HCT116 (cell line): ENCODE results near the gene LRFN3. TPM values are rescaled to one million over a fixed set of nuclear protein-coding genes. Genes with fewer than 3 reads are reported as not detected.

Experiments
- ATAC-seq: fragments of 200-7000 bp; cut with Tn5 transposase; 2 replicates; pipeline ENCODE4 v1.9.1; 2020; ENCODE audit warnings: mild to moderate bottlenecking, moderate library complexity
- BruUV-seq: library from RNA; stranded (reverse); fragments of 400-500 nt; replicated peaks from 2 replicates; lab custom pipeline; 2021; lab: Mats Ljungman, UMichigan
- CTCF ChIA-PET: fragments of 300-600 bp; sonication (Branson Sonifier 250); formaldehyde crosslinking; loops from one replicate; lab custom pipeline; 2021; ENCODE audit warnings: antibody characterized with exemption; lab: Charles Lee
- POLR2A ChIA-PET: fragments of 300-600, 350-600 bp; sonication (Branson Sonifier 250); formaldehyde crosslinking; loops from one replicate; lab custom pipeline; 2021; ENCODE audit warnings: antibody characterized with exemption; lab: Charles Lee
- RAD21 ChIA-PET, 2 experiments: fragments of 300-600 bp; sonication (Branson Sonifier 250); formaldehyde crosslinking; loops; one replicate each; lab custom pipeline; 2023; ENCODE audit warnings: low total read pairs in 2 of 2; ENCODE audit not compliant: uncharacterized antibody in 2 of 2, unreplicated experiment in 2 of 2, low non-redundant PET in 1 of 2; lab: Charles Lee
- DNase-seq: peaks from one replicate; pipeline ENCODE4 v3.0.0-alpha.2; 2010; ENCODE audit warnings: low read depth, low spot score
- H2AFZ ChIP-seq: fragments of 200-600 bp; shearing (Covaris generic), sonication (generic); 2 replicates; pipeline ENCODE4 v1.6.1; 2017; ENCODE audit warnings: low read depth, mixed run types, mixed read lengths, antibody characterized with exemption, low read length; ENCODE audit not compliant: poor library complexity, severe bottlenecking
- H3K27ac ChIP-seq: 2 replicates; pipeline ENCODE4 v1.5.1; 2012; ENCODE audit warnings: low read depth, low read length
- H3K27me3 ChIP-seq: fragments of 200-600 bp; sonication (generic); 2 replicates; pipeline ENCODE4 v1.6.1; 2016; ENCODE audit warnings: mixed run types, low read length, mixed read lengths; ENCODE audit not compliant: insufficient read depth
- H3K36me3 ChIP-seq, 2 experiments: fragments of 200-500 bp in 1 of 2; fragments of 200-600 bp in 1 of 2; sonication (Bioruptor generic) in 1 of 2; sonication (generic) in 1 of 2; 2 replicates each; pipeline versions ENCODE4 v1.5.1 to v1.6.1; 2014 to 2016; ENCODE audit warnings: low read length in 2 of 2, inconsistent platforms in 1 of 2, mixed read lengths in 1 of 2, mixed run types in 1 of 2; ENCODE audit not compliant: insufficient read depth in 2 of 2, control insufficient read depth in 1 of 2
- H3K4me1 ChIP-seq, 2 experiments: fragments of 200-600 bp in 1 of 2; sonication (generic) in 1 of 2; 2 replicates each; pipeline versions ENCODE4 v1.5.1 to v1.6.1; 2012 to 2017; ENCODE audit warnings: low read length in 2 of 2, inconsistent platforms in 1 of 2, mild to moderate bottlenecking in 1 of 2, mixed read lengths in 1 of 2, mixed run types in 1 of 2, moderate library complexity in 1 of 2; ENCODE audit not compliant: insufficient read depth in 2 of 2, control insufficient read depth in 1 of 2
- H3K4me2 ChIP-seq: fragments of 200-600 bp; sonication (generic); 2 replicates; pipeline ENCODE4 v1.6.1; 2017; ENCODE audit warnings: mixed run types, low read length, mixed read lengths
- H3K4me3 ChIP-seq, 2 experiments: fragments of 200-600 bp in 1 of 2; sonication (generic) in 1 of 2; replicated peaks in 1 of 2; 2 replicates each; pipeline ENCODE4 v1.5.1; 2011 to 2016; ENCODE audit warnings: low read length in 2 of 2, control low read depth in 1 of 2, low read depth in 1 of 2, mild to moderate bottlenecking in 1 of 2, mixed read lengths in 1 of 2, mixed run types in 1 of 2
- H3K79me2 ChIP-seq: fragments of 200-600 bp; sonication (generic); 2 replicates; pipeline ENCODE4 v1.6.1; 2017; ENCODE audit warnings: mild to moderate bottlenecking, mixed run types, low read length, moderate library complexity, mixed read lengths; ENCODE audit not compliant: insufficient read depth
- H3K9ac ChIP-seq: fragments of 200-600 bp; sonication (generic); 2 replicates; pipeline ENCODE4 v1.6.1; 2016; ENCODE audit warnings: low read length, mixed read lengths
- H3K9me2 ChIP-seq: fragments of 200-600 bp; sonication (generic), shearing (Covaris generic); 2 replicates; pipeline ENCODE4 v1.6.1; 2017; ENCODE audit warnings: mixed run types, mild to moderate bottlenecking, moderate library complexity; ENCODE audit not compliant: insufficient read depth
- H3K9me3 ChIP-seq, 2 experiments: fragments of 200-500 bp in 1 of 2; fragments of 200-600 bp in 1 of 2; sonication (Bioruptor generic) in 1 of 2; sonication (generic) in 1 of 2; 2 replicates each; pipeline ENCODE4 v1.6.1; 2014 to 2017; ENCODE audit warnings: low read length in 2 of 2, mixed read lengths in 2 of 2, inconsistent platforms in 1 of 2, low read depth in 1 of 2, mild to moderate bottlenecking in 1 of 2, mixed run types in 1 of 2, moderate library complexity in 1 of 2; ENCODE audit not compliant: control insufficient read depth in 1 of 2, insufficient read depth in 1 of 2
- H4K20me1 ChIP-seq: fragments of 200-600 bp; sonication (generic), shearing (Covaris generic); 2 replicates; pipeline ENCODE4 v1.6.1; 2017; ENCODE audit warnings: mixed run types, mild to moderate bottlenecking, moderate library complexity; ENCODE audit not compliant: insufficient read depth
- ATF3 ChIP-seq: IDR thresholded peaks from 2 replicates; pipeline ENCODE4 v1.6.1; 2012
- CEBPB ChIP-seq: IDR thresholded peaks from 2 replicates; pipeline ENCODE4 v1.6.1; 2012; ENCODE audit warnings: low read depth
- CTCF ChIP-seq, 3 experiments: fragments of 200-600 bp in 1 of 3; sonication (generic) in 1 of 3; IDR thresholded peaks in 2 of 3; conservative IDR thresholded peaks in 1 of 3; 2 replicates each; pipeline ENCODE4 v1.5.1; 2012 to 2017; ENCODE audit warnings: low read depth in 2 of 3, low read length in 2 of 3, antibody characterized with exemption in 1 of 3, borderline replicate concordance in 1 of 3, control low read depth in 1 of 3, mild to moderate bottlenecking in 1 of 3, mixed read lengths in 1 of 3, mixed run types in 1 of 3, moderate library complexity in 1 of 3; ENCODE audit not compliant: insufficient read depth in 1 of 3
- EZH2 ChIP-seq: fragments of 200-600 bp; sonication (generic); IDR thresholded peaks from 2 replicates; pipeline ENCODE4 v1.6.1; 2017; ENCODE audit warnings: antibody characterized with exemption, mixed run types
- EZH2phosphoT487 ChIP-seq: fragments of 200-600 bp; IDR thresholded peaks from 2 replicates; pipeline ENCODE4 v1.6.1; 2018; ENCODE audit warnings: antibody characterized with exemption, borderline replicate concordance
- FOSL1 ChIP-seq: IDR thresholded peaks from 2 replicates; pipeline ENCODE4 v1.6.1; 2012; ENCODE audit warnings: low read depth
- JUND ChIP-seq: IDR thresholded peaks from 2 replicates; pipeline ENCODE4 v1.6.1; 2012
- MAX ChIP-seq: IDR thresholded peaks from 2 replicates; pipeline ENCODE4 v1.6.1; 2012
- ZFX ChIP-seq: fragments of 450-650 bp; IDR thresholded peaks from 2 replicates; pipeline ENCODE4 v1.6.1; 2017
- ZNF274 ChIP-seq: fragments of 200-500 bp; sonication (Bioruptor generic); IDR thresholded peaks from 2 replicates; pipeline ENCODE4 v1.6.1; 2014; ENCODE audit warnings: mild to moderate bottlenecking, low read depth, low read length, inconsistent platforms
- intact Hi-C: fragments of 100-400 bp; cut with micrococcal nuclease; formaldehyde crosslinking; loops from 2 replicates; pipeline ENCODE4 v1.10.0; 2022
- total RNA-seq: library from RNA; stranded (reverse); gene quantifications from one replicate; pipeline ENCODE4 v1.2.1, GENCODE V29; 2021; ENCODE audit not compliant: unreplicated experiment

Gene LRFN3
- total RNA-seq, 1 experiment from 2014 or later: 18.8 TPM

- intact Hi-C loops: no loop called here
- H3K27me3 ChIP-seq: no peaks in the 10 kb centered on the region
- ATAC-seq (no peak), DNase-seq (no peak)
- CTCF ChIA-PET: interaction anchor here (1.5 kb wide), 1 partner anchor 10 kb away, joined by 7 read pairs; no protein-coding TSS in a partner anchor
- H3K79me2 ChIP-seq: no peaks in the 10 kb centered on the region
- H3K27ac ChIP-seq: no peak overlapping the region
- POLR2A ChIA-PET: interaction anchor here (0.9 kb wide), 1 partner anchor 10 kb away, joined by 3 read pairs; no protein-coding TSS in a partner anchor
- H3K9me3 ChIP-seq: no peaks in the 10 kb centered on the region
- H3K9me2 ChIP-seq: no peaks in the 10 kb centered on the region
- TF ChIP-seq EZH2phosphoT487 (no peak), CEBPB (no peak), ZNF274 (no peak), FOSL1 (no peak), ZFX (no peak), ATF3 (no peak), JUND (no peak), EZH2 (no peak), MAX (no peak), CTCF (IDR thresholded peaks at IDR 0.05 in 2 of 3, conservative IDR thresholded peaks at IDR 0.05 in 1 of 3; ENCODE audit: borderline replicate concordance in 1 of 3, insufficient read depth in 1 of 3, low read depth in 2 of 3, low read length in 2 of 3) (no peak)
- RAD21 ChIA-PET: no interaction called here
- H3K4me2 ChIP-seq: no peak overlapping the region
- no peak overlapping the region for H3K4me3 ChIP-seq
- no peak overlapping the region for H2AFZ ChIP-seq
- no peaks in the 10 kb centered on the region for H4K20me1 ChIP-seq
- no peak overlapping the region for H3K9ac ChIP-seq
- no peaks in the 10 kb centered on the region for H3K36me3 ChIP-seq
- H3K4me1 ChIP-seq: no peaks in the 10 kb centered on the region
- no TSS peak for BruUV-seq
Observed at GRCh38 chr19:35921012-35921411, 15.2 kb upstream of the LRFN3 start.
